OCI-LY1 (cell line): ENCODE data around the gene FAM107B.

Experiments used
- CTCF ChIP-seq: fragments of 200-600 bp; sonication (generic), shearing (Covaris generic); IDR thresholded peaks from 2 replicates; pipeline ENCODE4 v1.5.1; 2017; ENCODE audit warnings: mild to moderate bottlenecking, antibody characterized with exemption, low read length, moderate library complexity, mixed read lengths
- EZH2 ChIP-seq: fragments of 200-600 bp; sonication (generic), shearing (Covaris generic); IDR thresholded peaks from 2 replicates; pipeline ENCODE4 v1.8.0; 2017; ENCODE audit warnings: borderline replicate concordance, mixed run types, mild to moderate bottlenecking, antibody characterized with exemption, low read length, moderate library complexity, mixed read lengths

- TF ChIP-seq CTCF (no peak), EZH2 (no peak)
Observed at GRCh38 chr10:14798636-14799035, 23.9 kb upstream of the FAM107B start.
